ENCODE measurements around the gene ALOX12B.

GRCh38 chr17:8051831-8052230 is 35.7 kb downstream of the ALOX12B start:
- no peak for TF ChIP-seq POLR2AphosphoS5 (IDR thresholded peaks at IDR 0.05; ENCODE audit: low read depth, low read length)
- TF ChIP-seq POLR2A (IDR thresholded peaks at IDR 0.05; ENCODE audit: low read depth, low read length) = no peak
- TF ChIP-seq TAF1 (IDR thresholded peaks at IDR 0.05; ENCODE audit: borderline replicate concordance, low read depth, low read length) = no peak
